ENCODE data around the gene GDPD4.

GDPD4 gene

GRCh38 chr11:77197626-77198320 is 103.7 kb downstream of the GDPD4 start:
- peak overlapping the region; percentile 86 for H2AFZ ChIP-seq (ENCODE audit: low read length)

GRCh38 chr11:77196961-77197360 is 104.5 kb downstream of the GDPD4 start:
- Histone ChIP-seq H2BK5ac (ENCODE audit: low read length) (no peak overlapping the region), H2AK5ac (ENCODE audit: low read depth, low read length) (no peak overlapping the region), H3K4me2 (ENCODE audit: insufficient read depth, low read length, poor library complexity, severe bottlenecking) (no peak overlapping the region), H4K91ac (ENCODE audit: low read depth, low read length, poor library complexity) (no peak overlapping the region), H3K18ac (ENCODE audit: low read length) (no peak overlapping the region), H3K4me3 (ENCODE audit: low read length in 2 of 2) (no peak overlapping the region), H4K8ac (ENCODE audit: low read depth, low read length) (no peak overlapping the region), H3K79me1 (ENCODE audit: low read depth, low read length) (no peaks in the 10 kb centered on the region), H3K23ac (ENCODE audit: low read depth, low read length, poor library complexity) (no peak overlapping the region), H3K4me1 (ENCODE audit: control insufficient read depth in 2 of 2, insufficient read depth in 1 of 2, low read depth in 1 of 2, low read length in 2 of 2) (no peaks in the 10 kb centered on the region), H3K4ac (ENCODE audit: low read length) (no peak overlapping the region), H3K27me3 (ENCODE audit: control insufficient read depth in 3 of 3, insufficient read depth in 3 of 3, low read depth in 1 of 3, low read length in 3 of 3) (no peaks in the 10 kb centered on the region), H2BK120ac (ENCODE audit: low read depth, low read length) (no peak overlapping the region), H3K14ac (ENCODE audit: low read length) (no peak overlapping the region), H2BK12ac (ENCODE audit: low read length) (no peak overlapping the region), H2BK15ac (ENCODE audit: low read length) (no peak overlapping the region), H3K36me3 (replicated peaks in 1 of 2; ENCODE audit: control insufficient read depth in 2 of 2, insufficient read depth in 2 of 2, low read length in 2 of 2) (no peaks in the 10 kb centered on the region), H3K27ac (replicated peaks; ENCODE audit: low read length) (no peak overlapping the region), H3K9me3 (replicated peaks in 1 of 2; ENCODE audit: control insufficient read depth in 2 of 2, insufficient read depth in 1 of 2, low read depth in 1 of 2, low read length in 2 of 2) (peaks cover 0 to 7% of the 10 kb centered on the region in 2 donors), H2AFZ (ENCODE audit: low read length) (no peak overlapping the region), H3K9ac (ENCODE audit: low read depth, low read length, poor library complexity) (no peak overlapping the region)
- no peak for DNase-seq (ENCODE audit: low spot score)
- no CpG with 5 or more reads among the region's 8 CpGs for WGBS, 2 donors (ENCODE audit: extremely low coverage in 2 of 2, insufficient read length in 2 of 2, insufficient replicate concordance in 1 of 2)

More at GRCh38 chr11:77197626-77198320, 103.7 kb downstream of the GDPD4 start:
- Histone ChIP-seq H3K23ac (ENCODE audit: low read depth, low read length, poor library complexity) (peak overlapping the region; percentile 34), H2BK15ac (ENCODE audit: low read length) (peak overlapping the region; percentile 35), H2BK12ac (ENCODE audit: low read length) (no peak overlapping the region), H3K14ac (ENCODE audit: low read length) (no peak overlapping the region), H3K4me2 (ENCODE audit: insufficient read depth, low read length, poor library complexity, severe bottlenecking) (no peak overlapping the region), H3K9me3 (replicated peaks in 1 of 2; ENCODE audit: control insufficient read depth in 2 of 2, insufficient read depth in 1 of 2, low read depth in 1 of 2, low read length in 2 of 2) (peaks cover 0 to 5% of the 10 kb centered on the region in 2 donors), H3K18ac (ENCODE audit: low read length) (peak overlapping the region; percentile 69), H3K79me1 (ENCODE audit: low read depth, low read length) (no peaks in the 10 kb centered on the region), H2AK5ac (ENCODE audit: low read depth, low read length) (peak overlapping the region; percentile 35), H3K36me3 (replicated peaks in 1 of 2; ENCODE audit: control insufficient read depth in 2 of 2, insufficient read depth in 2 of 2, low read length in 2 of 2) (no peaks in the 10 kb centered on the region), H3K4me3 (ENCODE audit: low read length in 2 of 2) (no peak overlapping the region), H4K8ac (ENCODE audit: low read depth, low read length) (no peak overlapping the region), H3K4ac (ENCODE audit: low read length) (no peak overlapping the region), H4K91ac (ENCODE audit: low read depth, low read length, poor library complexity) (no peak overlapping the region), H3K27me3 (ENCODE audit: control insufficient read depth in 3 of 3, insufficient read depth in 3 of 3, low read depth in 1 of 3, low read length in 3 of 3) (no peaks in the 10 kb centered on the region), H2BK5ac (ENCODE audit: low read length) (no peak overlapping the region), H2BK120ac (ENCODE audit: low read depth, low read length) (no peak overlapping the region), H3K4me1 (ENCODE audit: control insufficient read depth in 2 of 2, insufficient read depth in 1 of 2, low read depth in 1 of 2, low read length in 2 of 2) (no peaks in the 10 kb centered on the region), H3K27ac (replicated peaks; ENCODE audit: low read length) (no peak overlapping the region), H3K9ac (ENCODE audit: low read depth, low read length, poor library complexity) (no peak overlapping the region)
- no peak for DNase-seq (ENCODE audit: low spot score)
- WGBS, 2 donors (ENCODE audit: extremely low coverage in 2 of 2, insufficient read length in 2 of 2, insufficient replicate concordance in 1 of 2), result no CpG with 5 or more reads among the region's 14 CpGs

- DNase-seq (ENCODE audit: low spot score), result no peak
- no peaks in the 10 kb centered on the region for H3K79me1 ChIP-seq (ENCODE audit: low read depth, low read length)
- H3K27ac ChIP-seq (replicated peaks; ENCODE audit: low read length), result no peak overlapping the region
- H3K36me3 ChIP-seq (replicated peaks in 1 of 2; ENCODE audit: control insufficient read depth in 2 of 2, insufficient read depth in 2 of 2, low read length in 2 of 2), result no peaks in the 10 kb centered on the region
- no peak overlapping the region for H3K23ac ChIP-seq (ENCODE audit: low read depth, low read length, poor library complexity)
- no peak overlapping the region for H3K9ac ChIP-seq (ENCODE audit: low read depth, low read length, poor library complexity)
- H4K91ac ChIP-seq (ENCODE audit: low read depth, low read length, poor library complexity), result no peak overlapping the region
- no peak overlapping the region for H4K8ac ChIP-seq (ENCODE audit: low read depth, low read length)
- peak overlapping the region; percentile 57 for H2AK5ac ChIP-seq (ENCODE audit: low read depth, low read length)
- H3K4me3 ChIP-seq (ENCODE audit: low read length in 2 of 2), result no peak overlapping the region
- no peaks in the 10 kb centered on the region for H3K4me1 ChIP-seq (ENCODE audit: control insufficient read depth in 2 of 2, insufficient read depth in 1 of 2, low read depth in 1 of 2, low read length in 2 of 2)
- peak overlapping the region; percentile 67 for H2BK5ac ChIP-seq (ENCODE audit: low read length)
- peak overlapping the region; percentile 59 for H2BK15ac ChIP-seq (ENCODE audit: low read length)
- H3K14ac ChIP-seq (ENCODE audit: low read length), result no peak overlapping the region
- H3K18ac ChIP-seq (ENCODE audit: low read length), result peak overlapping the region; percentile 30
- H3K27me3 ChIP-seq (ENCODE audit: control insufficient read depth in 3 of 3, insufficient read depth in 3 of 3, low read depth in 1 of 3, low read length in 3 of 3), result no peaks in the 10 kb centered on the region
- no CpG with 5 or more reads among the region's 16 CpGs for WGBS, 2 donors (ENCODE audit: extremely low coverage in 2 of 2, insufficient read length in 2 of 2, insufficient replicate concordance in 1 of 2)
- no peak overlapping the region for H2AFZ ChIP-seq (ENCODE audit: low read length)
- no peak overlapping the region for H2BK12ac ChIP-seq (ENCODE audit: low read length)
- peaks cover 0 to 5% of the 10 kb centered on the region in 2 donors for H3K9me3 ChIP-seq (replicated peaks in 1 of 2; ENCODE audit: control insufficient read depth in 2 of 2, insufficient read depth in 1 of 2, low read depth in 1 of 2, low read length in 2 of 2)
- H2BK120ac ChIP-seq (ENCODE audit: low read depth, low read length), result peak overlapping the region; percentile 50
- H3K4me2 ChIP-seq (ENCODE audit: insufficient read depth, low read length, poor library complexity, severe bottlenecking), result no peak overlapping the region
- H3K4ac ChIP-seq (ENCODE audit: low read length), result no peak overlapping the region
These were observed 106.3 kb downstream of the GDPD4 start for GRCh38 chr11:77195071-77195755.
